Measurements from ENCODE around the gene ZC3H7A. TPM values are rescaled to one million over a fixed set of nuclear protein-coding genes. Genes with fewer than 3 reads are reported as not detected.

ZC3H7A gene
- total RNA-seq, 1 experiment from 2014 or later, result 43.1 TPM

DNA sequence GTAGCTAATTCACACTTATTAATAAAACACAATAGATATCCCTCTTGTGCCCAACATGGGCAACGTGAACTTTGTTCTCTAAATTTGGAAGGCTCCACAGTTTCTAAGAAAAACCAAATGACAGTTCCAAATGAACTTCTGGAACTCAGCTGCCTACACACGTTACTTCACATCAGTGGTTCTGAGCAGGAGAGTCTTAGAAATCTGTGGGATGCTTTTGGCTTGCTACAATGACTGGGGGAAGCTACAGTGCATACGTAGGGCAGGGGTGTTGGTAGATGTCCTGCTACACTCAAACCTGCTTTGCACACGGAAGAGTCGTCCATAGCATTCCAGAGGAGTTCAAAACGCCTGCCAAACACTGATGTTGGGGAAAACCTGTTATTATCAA is 62.4 kb downstream of the ZC3H7A start:
- Histone ChIP-seq H3K4ac (ENCODE audit: low read depth, low read length) (no peak overlapping the region), H3K23ac (ENCODE audit: insufficient read length, low read depth, low read length) (no peak overlapping the region), H3K9me3 (ENCODE audit: control insufficient read depth, low read depth, low read length) (no peaks in the 10 kb centered on the region), H2BK5ac (ENCODE audit: insufficient read length, low read length) (no peak overlapping the region), H3K4me1 (ENCODE audit: insufficient read depth, low read length) (no peaks in the 10 kb centered on the region), H2BK120ac (ENCODE audit: low read depth, low read length, poor library complexity, severe bottlenecking) (no peak overlapping the region), H3K79me2 (ENCODE audit: insufficient read depth, low read length) (no peaks in the 10 kb centered on the region), H3T11ph (ENCODE audit: low read length) (no peak overlapping the region), H4K91ac (ENCODE audit: insufficient read length, low read depth, low read length) (no peak overlapping the region), H3K4me2 (ENCODE audit: insufficient read depth, insufficient read length, low read length) (no peak overlapping the region), H4K8ac (replicated peaks; ENCODE audit: insufficient read length, low read depth, low read length) (no peak overlapping the region), H3K27ac (ENCODE audit: insufficient read length, low read depth, low read length) (no peak overlapping the region), H3K79me1 (ENCODE audit: insufficient read depth, low read depth, low read length, poor library complexity, severe bottlenecking) (no peaks in the 10 kb centered on the region), H2BK20ac (ENCODE audit: low read depth, low read length, poor library complexity, severe bottlenecking) (no peak overlapping the region), H4K5ac (ENCODE audit: insufficient read length, low read depth, low read length) (no peak overlapping the region), H2AFZ (ENCODE audit: low read length) (no peak overlapping the region), H3K9ac (ENCODE audit: extremely low read depth, insufficient read length, low read length) (no peak overlapping the region), H3K18ac (ENCODE audit: insufficient read length, low read depth, low read length) (no peak overlapping the region), H2AK5ac (ENCODE audit: insufficient read length, low read length) (no peak overlapping the region), H2BK12ac (ENCODE audit: insufficient read length, low read depth, low read length) (no peak overlapping the region), H2BK15ac (ENCODE audit: low read depth, low read length) (no peak overlapping the region), H3K27me3 (ENCODE audit: insufficient read depth, low read length) (no peaks in the 10 kb centered on the region), H4K20me1 (ENCODE audit: control insufficient read depth, insufficient read depth, insufficient read length) (no peaks in the 10 kb centered on the region), H3K56ac (ENCODE audit: insufficient read length, low read depth, low read length) (no peak overlapping the region), H3K23me2 (ENCODE audit: insufficient read length, low read depth, low read length, poor library complexity, severe bottlenecking) (no peaks in the 10 kb centered on the region), H3K14ac (ENCODE audit: insufficient read depth, low read length) (no peak overlapping the region)
- Mint-ChIP-seq H3K4me1 (peaks cover 3 to 7% of the 10 kb centered on the region in 2 experiments; a peak in 2 of 4 replicates), H3K9me3 (no peaks in the 10 kb centered on the region), H3K27me3 (ENCODE audit: low read depth) (no peaks in the 10 kb centered on the region), H3K4me3 (no peak overlapping the region), H3K36me3 (ENCODE audit: insufficient read depth in 1 of 3, low read depth in 3 of 3) (peaks cover 2 to 48% (median 44%) of the 10 kb centered on the region in 3 experiments; a peak in 5 of 7 replicates), H3K27ac (no peak overlapping the region)
- no peak for DNase-seq
- WGBS (ENCODE audit: extremely low coverage, insufficient read length, low lambda C conversion rate), result no CpG with 5 or more reads among the region's 6 CpGs
- no peak for TF ChIP-seq CTCF (conservative IDR thresholded peaks at IDR 0.05)
